HepG2 (cell line): ENCODE results near the gene ANXA2. TPM values are rescaled to one million over a fixed set of nuclear protein-coding genes. Genes with fewer than 3 reads are reported as not detected.
A peak's percentile ranks its signal among the peaks of the same experiment; 100 is the strongest.
"Not testable (repeated sequence)": the region's sequence is repeated elsewhere in the genome, so short reads cannot be mapped to it uniquely, and the experiment has no call there.

Experiments used
- ATAC-seq: fragments of 200-7000 bp; cut with Tn5 transposase; 3 replicates; pipeline ENCODE4 v1.9.1; 2020; ENCODE audit warnings: mild to moderate bottlenecking, moderate library complexity
- BruUV-seq: library from RNA; stranded (reverse); fragments of 400-500 nt; replicated peaks from 2 replicates; lab custom pipeline; 2021; lab: Mats Ljungman, UMichigan
- CTCF ChIA-PET: fragments of 300-600 bp; formaldehyde crosslinking; extraction: SDS; loops from one replicate; lab custom pipeline; 2021; ENCODE audit warnings: low total read pairs, inconsistent platforms, low intra/inter-chr PET ratio; lab: Yijun Ruan, JAX
- POLR2A ChIA-PET: fragments of 350-600 bp; sonication (Branson Sonifier 250); formaldehyde crosslinking; loops from one replicate; lab custom pipeline; 2020; ENCODE audit warnings: antibody characterized with exemption, inconsistent platforms; lab: Yijun Ruan, JAX
- DNase-seq: peaks from one replicate; pipeline ENCODE4 v3.0.0-alpha.2; 2015; ENCODE audit warnings: low spot score
- FAIRE-seq: peaks from 3 replicates; lab custom pipeline; 2011; peaks lifted over from hg19 to GRCh38; lab: Jason Lieb, UNC
- H2AFZ ChIP-seq: one replicate; pipeline ENCODE4 v1.6.1; 2011; ENCODE audit warnings: low read length, inconsistent platforms
- H3K27ac ChIP-seq: fragments of 300-600 bp; 3 replicates; pipeline ENCODE4 v1.8.0; 2011; ENCODE audit warnings: mixed run types, mild to moderate bottlenecking, mixed read lengths, low read length, inconsistent platforms; ENCODE audit not compliant: insufficient read depth; ENCODE audit errors: extremely low read length
- H3K27me3 ChIP-seq, 2 experiments: fragments of 200-600 bp in 1 of 2; 2 replicates in 1 of 2; 3 replicates in 1 of 2; pipeline versions ENCODE4 v1.6.0 to v1.8.0; 2011; ENCODE audit warnings: low read length in 2 of 2, mild to moderate bottlenecking in 2 of 2, moderate library complexity in 2 of 2, inconsistent platforms in 1 of 2; ENCODE audit not compliant: insufficient read depth in 2 of 2, control insufficient read depth in 1 of 2
- H3K36me3 ChIP-seq, 2 experiments: fragments of 200-600 bp in 1 of 2; replicated peaks in 1 of 2; 2 replicates in 1 of 2; 3 replicates in 1 of 2; pipeline versions ENCODE4 v1.5.1 to v1.8.0; 2011; ENCODE audit warnings: low read length in 2 of 2, inconsistent platforms in 1 of 2; ENCODE audit not compliant: insufficient read depth in 2 of 2, control insufficient read depth in 1 of 2
- H3K4me1 ChIP-seq: 2 replicates; pipeline ENCODE4 v1.5.1; 2012; ENCODE audit warnings: low read length, inconsistent platforms; ENCODE audit not compliant: insufficient read depth
- H3K4me2 ChIP-seq: 2 replicates; pipeline ENCODE4 v1.6.0; 2011; ENCODE audit warnings: low read depth, low read length, inconsistent platforms
- H3K4me3 ChIP-seq, 3 experiments: fragments of 200-600 bp in 1 of 3; sonication (generic), shearing (Covaris generic) in 1 of 3; replicated peaks in 1 of 3; 2 replicates each; pipeline ENCODE4 v1.5.1; 2011 to 2016; ENCODE audit warnings: low read length in 3 of 3, inconsistent platforms in 2 of 3, low read depth in 2 of 3, mild to moderate bottlenecking in 2 of 3, control low read depth in 1 of 3, mixed read lengths in 1 of 3; ENCODE audit not compliant: insufficient read depth in 1 of 3
- H3K79me2 ChIP-seq: one replicate; pipeline ENCODE4 v1.6.1; 2011; ENCODE audit warnings: low read length, inconsistent platforms; ENCODE audit not compliant: insufficient read depth
- H3K9ac ChIP-seq: 2 replicates; pipeline ENCODE4 v1.6.0; 2011; ENCODE audit warnings: mild to moderate bottlenecking, low read depth, low read length, inconsistent platforms; ENCODE audit not compliant: insufficient read depth
- H3K9me3 ChIP-seq: 2 replicates; pipeline ENCODE4 v1.5.1; 2012; ENCODE audit warnings: mild to moderate bottlenecking, low read length
- H4K20me1 ChIP-seq: 2 replicates; pipeline ENCODE4 v1.6.0; 2011; ENCODE audit warnings: inconsistent platforms, mild to moderate bottlenecking, low read length, moderate library complexity; ENCODE audit not compliant: insufficient read depth
- MAFF ChIP-seq: IDR thresholded peaks from 2 replicates; pipeline ENCODE4 v1.6.1; 2011; ENCODE audit warnings: low read depth, low read length, improper control_type of control experiment
- MAFK ChIP-seq, 2 experiments: IDR thresholded peaks in 1 of 2; conservative IDR thresholded peaks in 1 of 2; 2 replicates each; pipeline ENCODE4 v1.6.1; 2011; ENCODE audit warnings: improper control_type of control experiment in 2 of 2, low read length in 2 of 2
- TEAD2 ChIP-seq: sonication (generic); formaldehyde crosslinking; IDR thresholded peaks from 2 replicates; pipeline ENCODE4 v1.9.0; 2021; ENCODE audit warnings: missing genetic modification reagents
- WGBS: methylation state at CpG from one replicate; pipeline ENCODE4 v1.1.6; 2017; ENCODE audit warnings: low lambda C conversion rate; 5-methylcytosine and 5-hydroxymethylcytosine counted together
- in situ Hi-C: cut with HindIII; loops from 2 replicates; pipeline ENCODE4 v1.10.0; 2017; ENCODE audit warnings: low pct_unique_long_range_greater_than_20kb; ENCODE audit not compliant: extremely low pct_ligation_motif_present
- intact Hi-C: fragments of 100-400 bp; cut with micrococcal nuclease; formaldehyde crosslinking; loops from one replicate; pipeline ENCODE4 v1.10.0; 2022; ENCODE audit not compliant: unreplicated experiment
- polyA plus RNA-seq, 8 experiments: library from polyadenylated mRNA; depleted of rRNA in 3 of 8; stranded (reverse) in 7 of 8; unstranded in 1 of 8; fragments of >200 nt; fragmentation: Illumina TruSeq in 4 of 8; extraction: Trizol in 4 of 8; gene quantifications; 2 replicates each; pipeline versions ENCODE4 v1.2.1 to v1.2.3, GENCODE V29; 2011 to 2016; ENCODE audit warnings: low read depth in 4 of 8, missing spikeins in 1 of 8, mixed read lengths in 1 of 8; ENCODE audit not compliant: insufficient read depth in 1 of 8
- total RNA-seq, 5 experiments: library from RNA; depleted of rRNA; stranded (reverse); fragments of >200 nt; fragmentation: Illumina TruSeq; extraction: Trizol; gene quantifications; 2 replicates each; pipeline ENCODE4 v1.2.3, GENCODE V29; 2016; ENCODE audit warnings: low read depth in 1 of 5

ANXA2 gene
- total and polyA plus RNA-seq, 2 of the 13 experiments (the other 11 are each of a cell fraction or from before 2014, with no cell fraction given), result 196 to 613 TPM

DNA sequence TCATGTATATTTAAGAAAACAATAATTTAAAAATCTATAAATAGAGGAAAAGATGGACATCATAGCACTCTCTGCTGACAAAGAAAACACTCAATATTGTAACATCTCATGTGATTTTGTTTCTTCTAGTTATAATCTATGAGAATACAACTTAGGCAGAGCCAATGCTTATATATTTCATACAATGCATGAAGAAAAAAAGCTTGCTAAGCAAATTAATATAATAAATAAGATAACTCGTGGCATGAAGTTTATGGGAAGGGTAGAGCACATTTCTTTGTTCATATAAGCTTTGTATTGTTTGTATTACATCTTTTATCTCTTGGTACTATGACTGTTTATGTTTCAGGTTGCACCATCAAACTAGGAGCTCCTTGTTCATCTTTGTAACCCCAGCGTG, 7.6 kb upstream of the ANXA2 start:
- Histone ChIP-seq H4K20me1 (no peaks in the 10 kb centered on the region), H3K27me3 (no peaks in the 10 kb centered on the region; a peak in 1 of 5 replicates), H3K9ac (no peak overlapping the region)
- FAIRE-seq, result no peak
- DNase-seq, result no peak
- CTCF ChIA-PET, result no interaction called here
- TF ChIP-seq MAFK (conservative IDR thresholded peaks at IDR 0.05 in 1 of 2, IDR thresholded peaks at IDR 0.05 in 1 of 2; ENCODE audit: low read length in 2 of 2) (peak; percentile 33 to 68; a peak in 3 of 4 replicates), MAFF (peak; percentile 55), TEAD2 (no peak)
- TF ChIP-seq, all 625 proteins: peak for 2
- WGBS, result 59% methylated on average over 2 of the region's 2 CpGs
- ATAC-seq, result no peak
- H3K4me1 ChIP-seq, result peaks cover 83% of the 10 kb centered on the region
- H2AFZ ChIP-seq, result no peak overlapping the region
- in situ Hi-C loops (no loop called here), intact Hi-C loops (no loop called here)
- no TSS peak for BruUV-seq
- POLR2A ChIA-PET, result interaction anchor here (0.8 kb wide), 1 partner anchor 13 kb away, joined by 3 read pairs; no protein-coding TSS in a partner anchor
- no peaks in the 10 kb centered on the region for H3K9me3 ChIP-seq
- no peak overlapping the region for H3K27ac ChIP-seq
- H3K4me2 ChIP-seq, result no peak overlapping the region
- peaks cover 15% of the 10 kb centered on the region for H3K79me2 ChIP-seq
- H3K4me3 ChIP-seq, result no peak overlapping the region
- no peaks in the 10 kb centered on the region for H3K36me3 ChIP-seq

DNA sequence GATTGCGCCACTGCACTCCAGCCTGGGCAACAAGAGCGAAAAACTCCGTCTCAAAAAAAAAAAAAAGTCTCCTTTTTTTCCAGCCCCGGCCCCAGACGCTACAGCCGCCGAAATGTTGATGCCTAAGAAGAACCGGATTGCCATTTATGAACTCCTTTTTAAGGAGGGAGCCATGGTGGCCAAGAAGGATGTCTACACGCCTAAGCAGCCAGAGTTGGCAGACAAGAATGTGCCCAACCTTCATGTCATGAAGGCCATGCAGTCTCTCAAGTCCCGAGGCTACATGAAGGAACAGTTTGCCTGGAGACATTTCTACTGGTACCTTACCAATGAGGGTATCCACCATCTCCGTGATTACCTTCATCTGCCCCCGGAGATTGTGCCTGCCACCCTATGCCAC, 6.6 kb upstream of the ANXA2 start:
- CTCF ChIA-PET, H3K4me3 ChIP-seq, H3K9ac ChIP-seq, H3K36me3 ChIP-seq, H3K27ac ChIP-seq, ATAC-seq, H2AFZ ChIP-seq, H3K27me3 ChIP-seq, FAIRE-seq, BruUV-seq, H3K4me2 ChIP-seq, intact Hi-C loops, in situ Hi-C loops, H3K9me3 ChIP-seq, H4K20me1 ChIP-seq, DNase-seq: not testable (repeated sequence)
- H3K4me1 ChIP-seq, result peaks cover 94% of the 10 kb centered on the region
- H3K79me2 ChIP-seq, result peaks cover 25% of the 10 kb centered on the region
- WGBS, result 94% methylated on average over 10 of the region's 12 CpGs
- POLR2A ChIA-PET, result interaction anchor here (5.6 kb wide), 1 partner anchor 30 kb away, joined by 59 read pairs; no protein-coding TSS in a partner anchor
